ENCODE measurements around the gene BOK. TPM values are rescaled to one million over a fixed set of nuclear protein-coding genes. Genes with fewer than 3 reads are reported as not detected.

Gene BOK, protein sequence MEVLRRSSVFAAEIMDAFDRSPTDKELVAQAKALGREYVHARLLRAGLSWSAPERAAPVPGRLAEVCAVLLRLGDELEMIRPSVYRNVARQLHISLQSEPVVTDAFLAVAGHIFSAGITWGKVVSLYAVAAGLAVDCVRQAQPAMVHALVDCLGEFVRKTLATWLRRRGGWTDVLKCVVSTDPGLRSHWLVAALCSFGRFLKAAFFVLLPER
- 20.2 to 39.7 TPM (median 33.8 TPM) in 5 replicates for total RNA-seq (2022; extraction: Qiagen RNA extraction; ENCODE audit: low read depth)

DNA sequence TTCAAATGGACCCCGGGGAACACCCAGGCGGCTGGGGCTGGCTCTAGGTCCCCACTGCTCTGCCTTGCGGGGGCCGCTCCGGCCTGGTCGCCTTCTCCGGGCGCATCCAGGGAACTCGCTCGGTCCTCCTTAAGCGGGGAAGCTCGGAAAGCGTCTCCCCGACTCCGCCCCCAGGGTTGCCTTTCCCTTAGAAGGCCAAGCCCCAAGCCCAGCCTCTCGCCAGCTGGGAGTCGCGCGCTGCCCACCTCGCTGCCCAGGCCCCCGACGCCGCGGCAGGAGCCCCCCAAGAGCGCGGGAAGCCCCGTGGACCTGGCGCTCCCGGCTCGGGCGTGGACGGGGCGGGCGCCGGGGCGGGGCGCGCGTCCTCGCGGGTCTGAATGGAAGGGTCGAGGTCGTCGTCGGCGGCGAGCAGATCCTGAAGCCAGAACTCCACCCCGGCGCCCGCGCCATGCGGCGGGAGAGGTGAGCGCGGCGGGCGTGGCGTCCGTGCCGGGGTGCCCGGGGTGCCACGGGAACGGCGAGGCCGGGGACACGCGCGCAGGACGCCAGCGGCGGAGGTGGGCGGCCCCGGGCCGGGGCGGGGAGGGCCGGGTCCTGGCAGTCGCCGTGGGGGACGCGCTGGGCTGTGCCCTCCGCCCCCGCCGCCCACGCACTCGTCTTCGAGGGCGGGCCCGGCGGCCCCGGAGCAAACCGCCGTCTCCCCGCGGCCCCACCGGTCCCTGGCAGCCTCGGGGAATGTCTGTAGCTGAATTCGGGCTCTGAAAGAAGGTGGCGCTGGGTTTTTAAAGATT lies at the start of gene BOK:
Gene BOK (plus strand): TSS at position 214 of the 791 bp plus-strand sequence. CDS start 739 bp downstream, outside the sequence.

Other genes with a start within 250 kb of the BOK start
- gene HDLBP, start 243.1 kb upstream of the BOK start, total RNA-seq (2022; extraction: Qiagen RNA extraction; ENCODE audit: low read depth) = 265 to 299 TPM (median 267 TPM) in 5 replicates
- 212 to 286 TPM (median 265 TPM) in 5 replicates for gene SEPTIN2, start 242.8 kb upstream of the BOK start, total RNA-seq (2022; extraction: Qiagen RNA extraction; ENCODE audit: low read depth)
- 15.1 to 30.1 TPM (median 27.0 TPM) in 5 replicates for gene FARP2, start 202.5 kb upstream of the BOK start, total RNA-seq (2022; extraction: Qiagen RNA extraction; ENCODE audit: low read depth)
- 76.7 to 130 TPM (median 120 TPM) in 5 replicates for gene STK25, start 50.2 kb upstream of the BOK start, total RNA-seq (2022; extraction: Qiagen RNA extraction; ENCODE audit: low read depth)
- gene THAP4, start 78.4 kb downstream of the BOK start, total RNA-seq (2022; extraction: Qiagen RNA extraction; ENCODE audit: low read depth) = 57.1 to 84.6 TPM (median 79.5 TPM) in 5 replicates
- 49.0 to 63.7 TPM (median 51.3 TPM) in 5 replicates for gene ATG4B, start 78.9 kb downstream of the BOK start, total RNA-seq (2022; extraction: Qiagen RNA extraction; ENCODE audit: low read depth)
- gene DTYMK, start 128.1 kb downstream of the BOK start, total RNA-seq (2022; extraction: Qiagen RNA extraction; ENCODE audit: low read depth) = 99.7 to 147 TPM (median 131 TPM) in 5 replicates
- gene ING5, start 143.3 kb downstream of the BOK start, total RNA-seq (2022; extraction: Qiagen RNA extraction; ENCODE audit: low read depth) = 22.2 to 24.1 TPM (median 23.2 TPM) in 5 replicates
- gene D2HGDH, start 175.9 kb downstream of the BOK start, total RNA-seq (2022; extraction: Qiagen RNA extraction; ENCODE audit: low read depth) = 4.0 to 13.0 TPM (median 10.3 TPM) in 5 replicates
- gene GAL3ST2, start 218.1 kb downstream of the BOK start, total RNA-seq (2022; extraction: Qiagen RNA extraction; ENCODE audit: low read depth) = 0.20 to 0.46 TPM (median 0.33 TPM) in 5 replicates

Data from A549 treated with ZK216348 at 1 μM for 4 hours (cell line).